H1 (cell line): ENCODE data around the gene MSMP. TPM values are rescaled to one million over a fixed set of nuclear protein-coding genes. Genes with fewer than 3 reads are reported as not detected.

ENCODE experiments used
- CTCF ChIA-PET: fragments of 300-600 bp; sonication (Branson Sonifier 250); formaldehyde crosslinking; loops from one replicate; lab custom pipeline; 2021; ENCODE audit not compliant: partially characterized antibody; lab: Charles Lee
- POLR2A ChIA-PET: fragments of 300-600 bp; sonication (Branson Sonifier 250); formaldehyde crosslinking; loops from one replicate; lab custom pipeline; 2021; ENCODE audit warnings: inconsistent platforms; ENCODE audit not compliant: partially characterized antibody; lab: Charles Lee
- DNase-seq, 2 experiments: peaks; one replicate each; pipeline versions ENCODE4 v3.0.0 to v3.0.0-alpha.2; 2010 to 2022; ENCODE audit warnings: low spot score in 2 of 2, low read depth in 1 of 2, mixed read lengths in 1 of 2
- FAIRE-seq: peaks from 2 replicates; lab custom pipeline; 2011; peaks lifted over from hg19 to GRCh38; lab: Jason Lieb, UNC
- H2AFZ ChIP-seq: 2 replicates; pipeline ENCODE4 v1.8.1; 2012; ENCODE audit warnings: low read length, inconsistent platforms
- H2AK5ac ChIP-seq: 2 replicates; pipeline ENCODE4 v1.6.1; 2013; ENCODE audit warnings: low read depth, low read length
- H2BK120ac ChIP-seq: replicated peaks from 2 replicates; pipeline ENCODE3; 2013; ENCODE audit warnings: low read depth, low read length, inconsistent platforms
- H2BK12ac ChIP-seq: 2 replicates; pipeline ENCODE4 v1.6.1; 2013; ENCODE audit warnings: low read depth, low read length
- H2BK15ac ChIP-seq: 2 replicates; pipeline ENCODE4 v1.6.1; 2013; ENCODE audit warnings: low read length
- H2BK20ac ChIP-seq: 2 replicates; pipeline ENCODE4 v1.6.1; 2013; ENCODE audit warnings: low read length
- H2BK5ac ChIP-seq: 2 replicates; pipeline ENCODE4 v1.6.1; 2013; ENCODE audit warnings: low read depth, low read length
- H3K14ac ChIP-seq: 2 replicates; pipeline ENCODE4 v1.6.1; 2013; ENCODE audit warnings: inconsistent platforms; ENCODE audit not compliant: insufficient read length
- H3K18ac ChIP-seq: 2 replicates; pipeline ENCODE4 v1.6.1; 2013; ENCODE audit warnings: low read length; ENCODE audit errors: extremely low read depth
- H3K23ac ChIP-seq: 2 replicates; pipeline ENCODE4 v1.6.1; 2013; ENCODE audit warnings: inconsistent platforms; ENCODE audit not compliant: insufficient read length
- H3K23me2 ChIP-seq: 2 replicates; pipeline ENCODE4 v1.6.1; 2013; ENCODE audit warnings: low read depth, low read length
- H3K27ac ChIP-seq: 2 replicates; pipeline ENCODE4 v1.6.1; 2011; ENCODE audit warnings: low read depth, low read length, inconsistent platforms
- H3K27me3 ChIP-seq, 4 experiments: replicated peaks in 1 of 4; 1 replicate in 1 of 4; 2 replicates in 3 of 4; pipeline versions ENCODE4 v1.6.1 to v1.8.1; 2011 to 2013; ENCODE audit warnings: low read length in 3 of 4, mild to moderate bottlenecking in 3 of 4, inconsistent platforms in 2 of 4, mixed read lengths in 2 of 4, moderate library complexity in 1 of 4; ENCODE audit not compliant: control insufficient read depth in 3 of 4, insufficient read depth in 3 of 4; ENCODE audit errors: extremely low read depth in 1 of 4
- H3K36me3 ChIP-seq, 4 experiments: 2 replicates each; pipeline versions ENCODE4 v1.6.1 to v1.8.1; 2011 to 2013; ENCODE audit warnings: mild to moderate bottlenecking in 4 of 4, low read length in 3 of 4, moderate library complexity in 2 of 4, control low read depth in 1 of 4, inconsistent platforms in 1 of 4; ENCODE audit not compliant: insufficient read depth in 4 of 4, control insufficient read depth in 2 of 4
- H3K4ac ChIP-seq: replicated peaks from 2 replicates; pipeline ENCODE3; 2013; ENCODE audit warnings: low read length, low read depth, mixed read lengths, inconsistent platforms; ENCODE audit not compliant: insufficient read length
- H3K4me1 ChIP-seq, 4 experiments: replicated peaks in 1 of 4; 1 replicate in 1 of 4; 2 replicates in 3 of 4; pipeline versions ENCODE4 v1.6.1 to v1.8.1; 2011 to 2013; ENCODE audit warnings: low read length in 3 of 4, inconsistent platforms in 2 of 4, mixed read lengths in 1 of 4; ENCODE audit not compliant: insufficient read depth in 4 of 4, control insufficient read depth in 3 of 4
- H3K4me2 ChIP-seq, 2 experiments: 2 replicates each; pipeline versions ENCODE4 v1.6.1 to v1.8.1; 2011 to 2013; ENCODE audit warnings: low read depth in 2 of 2, low read length in 2 of 2, control low read depth in 1 of 2, inconsistent platforms in 1 of 2, mild to moderate bottlenecking in 1 of 2; ENCODE audit not compliant: insufficient read depth in 1 of 2
- H3K4me3 ChIP-seq, 4 experiments: fragments of 200-600, 300-600 bp in 1 of 4; sonication (generic), shearing (Covaris generic), sonication (Bioruptor Twin) in 1 of 4; 2 replicates each; pipeline versions ENCODE4 v1.5.1 to v1.8.1; 2011 to 2016; ENCODE audit warnings: low read length in 4 of 4, low read depth in 3 of 4, control low read depth in 2 of 4, inconsistent platforms in 2 of 4, mild to moderate bottlenecking in 2 of 4, mixed read lengths in 1 of 4, moderate library complexity in 1 of 4; ENCODE audit not compliant: insufficient read depth in 2 of 4; ENCODE audit errors: extremely low read depth in 1 of 4
- H3K56ac ChIP-seq: replicated peaks from 2 replicates; pipeline ENCODE3; 2013; ENCODE audit warnings: low read depth, mild to moderate bottlenecking, mixed read lengths, low read length, inconsistent platforms; ENCODE audit not compliant: insufficient read length
- H3K79me1 ChIP-seq: 2 replicates; pipeline ENCODE4 v1.6.1; 2013; ENCODE audit warnings: low read depth, low read length, control low read depth
- H3K79me2 ChIP-seq, 2 experiments: 2 replicates each; pipeline versions ENCODE4 v1.6.1 to v1.8.1; 2012 to 2013; ENCODE audit warnings: low read length in 2 of 2, mild to moderate bottlenecking in 2 of 2, inconsistent platforms in 1 of 2; ENCODE audit not compliant: insufficient read depth in 2 of 2, control insufficient read depth in 1 of 2
- H3K9ac ChIP-seq, 4 experiments: replicated peaks in 1 of 4; 1 replicate in 1 of 4; 2 replicates in 3 of 4; pipeline versions ENCODE4 v1.6.1 to v1.8.1; 2011 to 2013; ENCODE audit warnings: low read depth in 3 of 4, low read length in 3 of 4, control low read depth in 2 of 4, mild to moderate bottlenecking in 2 of 4, moderate library complexity in 2 of 4, inconsistent platforms in 1 of 4; ENCODE audit errors: extremely low read depth in 1 of 4
- H3K9me3 ChIP-seq, 2 experiments: 2 replicates each; pipeline versions ENCODE4 v1.6.1 to v1.8.1; 2012 to 2013; ENCODE audit warnings: mild to moderate bottlenecking in 2 of 2, moderate library complexity in 2 of 2, control low read depth in 1 of 2, inconsistent platforms in 1 of 2, low read depth in 1 of 2, low read length in 1 of 2, mixed read lengths in 1 of 2; ENCODE audit not compliant: insufficient read depth in 2 of 2
- H4K20me1 ChIP-seq, 2 experiments: replicated peaks in 1 of 2; 2 replicates each; pipeline versions ENCODE3 to v1.8.1; 2011 to 2013; ENCODE audit warnings: inconsistent platforms in 2 of 2, low read length in 2 of 2, mild to moderate bottlenecking in 1 of 2; ENCODE audit not compliant: insufficient read depth in 2 of 2, control insufficient read depth in 1 of 2
- H4K5ac ChIP-seq: 2 replicates; pipeline ENCODE4 v1.6.1; 2013; ENCODE audit warnings: low read length, low read depth, mixed read lengths, inconsistent platforms; ENCODE audit not compliant: insufficient read length
- H4K8ac ChIP-seq: 2 replicates; pipeline ENCODE4 v1.8.0; 2013; ENCODE audit warnings: mild to moderate bottlenecking, moderate library complexity, low read length, inconsistent platforms; ENCODE audit not compliant: insufficient read depth; ENCODE audit errors: extremely low read depth
- H4K91ac ChIP-seq: replicated peaks from 2 replicates; pipeline ENCODE3; 2013; ENCODE audit warnings: low read length, mixed read lengths, inconsistent platforms; ENCODE audit not compliant: insufficient read length
- BCL11A ChIP-seq, 2 experiments: IDR thresholded peaks; one replicate each; pipeline ENCODE4 v1.6.1; 2011; ENCODE audit warnings: low read depth in 2 of 2, low read length in 2 of 2, mild to moderate bottlenecking in 2 of 2
- BRCA1 ChIP-seq: IDR thresholded peaks from 2 replicates; pipeline ENCODE4 v1.6.1; 2012; ENCODE audit warnings: low read depth, low read length, improper control_type of control experiment
- CTCF ChIP-seq, 3 experiments: IDR thresholded peaks; 1 replicate in 2 of 3; 2 replicates in 1 of 3; pipeline versions ENCODE4 v1.5.1 to v1.6.1; 2011; ENCODE audit warnings: low read length in 3 of 3, mild to moderate bottlenecking in 3 of 3, inconsistent platforms in 2 of 3, low read depth in 1 of 3, moderate library complexity in 1 of 3; ENCODE audit not compliant: insufficient read depth in 1 of 3; ENCODE audit errors: control extremely low read depth in 1 of 3
- HDAC2 ChIP-seq, 2 experiments: fragments of 300-600 bp in 1 of 2; sonication (generic) in 1 of 2; IDR thresholded peaks; 2 replicates each; pipeline ENCODE4 v1.6.1; 2011 to 2012; ENCODE audit warnings: low read depth in 2 of 2, low read length in 2 of 2, mild to moderate bottlenecking in 2 of 2, moderate library complexity in 2 of 2, borderline replicate concordance in 1 of 2, inconsistent platforms in 1 of 2
- JUND ChIP-seq: IDR thresholded peaks from 2 replicates; pipeline ENCODE4 v1.6.1; 2011; ENCODE audit warnings: mild to moderate bottlenecking, improper control_type of control experiment, low read length
- RXRA ChIP-seq: IDR thresholded peaks from 2 replicates; pipeline ENCODE4 v1.6.1; 2011; ENCODE audit warnings: low read depth, mild to moderate bottlenecking, low read length, moderate library complexity; ENCODE audit not compliant: insufficient read depth
- SIRT6 ChIP-seq: IDR thresholded peaks from one replicate; pipeline ENCODE4 v1.7.1; 2012; ENCODE audit warnings: low read length, inconsistent platforms
- SP1 ChIP-seq: IDR thresholded peaks from 2 replicates; pipeline ENCODE4 v1.6.1; 2011; ENCODE audit warnings: low read depth, low read length
- ZNF274 ChIP-seq: IDR thresholded peaks from 2 replicates; pipeline ENCODE4 v1.7.0; 2012; ENCODE audit warnings: low read length, borderline replicate concordance; ENCODE audit errors: extremely low read depth
- WGBS, 2 experiments: shearing (Covaris generic) in 1 of 2; methylation state at CpG; one replicate each; pipeline versions ENCODE4 v1.1.6 to v1.1.7; 2013 to 2015; ENCODE audit warnings: low lambda C conversion rate in 2 of 2, mixed read lengths in 2 of 2, inconsistent platforms in 1 of 2, low coverage in 1 of 2, missing lambda C conversion rate in 1 of 2; ENCODE audit not compliant: insufficient replicate concordance in 2 of 2, insufficient coverage in 1 of 2, insufficient read length in 1 of 2; ENCODE audit errors: extremely low coverage in 1 of 2, missing lambda C conversion rate in 1 of 2; 5-methylcytosine and 5-hydroxymethylcytosine counted together
- polyA plus RNA-seq, 7 experiments: library from polyadenylated mRNA; depleted of rRNA in 3 of 7; stranded (reverse) in 5 of 7; unstranded in 2 of 7; fragments of >200 nt in 5 of 7; fragments of 200-250 nt in 2 of 7; gene quantifications; 1 replicate in 5 of 7; 2 replicates in 1 of 7; 4 replicates in 1 of 7; pipeline versions ENCODE4 v1.2.1 to v1.2.3, GENCODE V29; 2011 to 2013; ENCODE audit warnings: missing spikeins in 2 of 7, mixed read lengths in 2 of 7
- total RNA-seq: library from RNA; stranded (reverse); fragmentation: NEBNext Ultra II Directional; extraction: Animal tissue kit (Norgen Biotek cat#: 25700); gene quantifications from 2 replicates; pipeline ENCODE4 v1.2.1, GENCODE V29; 2021

The MSMP gene
- total and polyA plus RNA-seq, 2 of the 8 experiments (the other 6 are each of a cell fraction or from before 2014, with no cell fraction given) = 0.53 TPM; not detected in 1

- H3K23ac ChIP-seq = no peak within 1 kb of the TSS
- peak within 1 kb of the TSS; percentile 82 for H4K8ac ChIP-seq
- peak within 1 kb of the TSS; percentile 28; the same call in 1 of the 2 replicates for H3K18ac ChIP-seq
- no peak within 1 kb of the TSS for H4K91ac ChIP-seq
- peaks cover 15% of the 10 kb centered on the region; the same call in 1 of the 2 replicates for H3K23me2 ChIP-seq
- peak within 1 kb of the TSS; percentile 79 to 96 (median 90) for H3K4me3 ChIP-seq
- H2BK15ac ChIP-seq = no peak within 1 kb of the TSS; the same call in 1 of the 2 replicates
- H2BK20ac ChIP-seq = no peak within 1 kb of the TSS
- H3K4ac ChIP-seq = peak within 1 kb of the TSS; percentile 12
- H3K79me2 ChIP-seq = peaks cover 2 to 47% of the 10 kb centered on the region in 2 experiments
- peak within 1 kb of the TSS; percentile 23 for H4K5ac ChIP-seq
- H2BK120ac ChIP-seq = no peak within 1 kb of the TSS
- H3K9me3 ChIP-seq = no peaks in the 10 kb centered on the region
- H3K4me2 ChIP-seq = peak within 1 kb of the TSS; percentile 92 to 94
- peak within 1 kb of the TSS; percentile 59 to 85 (median 68) for H3K9ac ChIP-seq
- peak; percentile 90 to 94 for DNase-seq
- 0% methylated on average over 31 of the region's 49 CpGs; no CpG with 5 or more reads in 1 of the 2 experiments for WGBS, 2 experiments
- no peak within 1 kb of the TSS for H3K14ac ChIP-seq
- CTCF ChIA-PET = interaction anchor here (0.8 to 16.0 kb wide), 21 partner anchors 9 to 291 kb away, joined by 3 to 198 read pairs (median 4); partner anchors contain the start of genes ARHGEF39, CCDC107, GBA2 and MSMP
- peak within 1 kb of the TSS; percentile 67; the same call in 1 of the 2 replicates for H2BK5ac ChIP-seq
- peaks cover 13% of the 10 kb centered on the region for H3K79me1 ChIP-seq
- no peak within 1 kb of the TSS for H2AK5ac ChIP-seq
- peaks cover 2 to 9% of the 10 kb centered on the region in 2 experiments for H4K20me1 ChIP-seq
- H3K4me1 ChIP-seq = peaks cover 21 to 42% (median 26%) of the 10 kb centered on the region in 4 experiments
- FAIRE-seq = no peak
- no peak within 1 kb of the TSS for H2BK12ac ChIP-seq
- peak within 1 kb of the TSS; percentile 60 for H2AFZ ChIP-seq
- peaks cover 4 to 23% (median 14%) of the 10 kb centered on the region in 4 experiments for H3K36me3 ChIP-seq
- peak within 1 kb of the TSS; percentile 55 for H3K27ac ChIP-seq
- no peaks in the 10 kb centered on the region for H3K27me3 ChIP-seq
- POLR2A ChIA-PET = interaction anchor here (0.5 to 11.1 kb wide), 28 partner anchors 9 to 1077 kb away, joined by 3 to 158 read pairs (median 4); partner anchors contain the start of genes ARHGEF39, CCDC107, GBA2 and HINT2
- peak within 1 kb of the TSS; percentile 71 for H3K56ac ChIP-seq
- TF ChIP-seq ZNF274 (no peak), HDAC2 (IDR thresholded peaks at IDR 0.05; ENCODE audit: borderline replicate concordance in 1 of 2, low read depth in 2 of 2, low read length in 2 of 2) (0 out of 4 replicates have a peak, but pooled peaks of 1 of the 2 experiments have one; percentile 16), JUND (0 out of 2 replicates have a peak, but pooled peaks have one; percentile 21), BRCA1 (no peak), BCL11A (IDR thresholded peaks at IDR 0.05; ENCODE audit: low read depth in 2 of 2, low read length in 2 of 2) (no peak), RXRA (no peak), SIRT6 (no peak), SP1 (peak; percentile 68; the same call in 1 of the 2 replicates), CTCF (IDR thresholded peaks at IDR 0.05; ENCODE audit: control extremely low read depth in 1 of 3, insufficient read depth in 1 of 3, low read depth in 1 of 3, low read length in 3 of 3) (0 out of 4 replicates have a peak, but pooled peaks of 1 of the 3 experiments have one; percentile 11)
Observed at GRCh38 chr9:35732185-35732799, 21.8 kb downstream of the MSMP start, which contains the start of the genes CREB3 and TLN1. TSS of gene CREB3 (plus strand) at chr9:35732666. CDS start at chr9:35732773, 107 bp downstream. TSS of gene TLN1 (minus strand) at chr9:35732195. CDS start at chr9:35725694, 6,501 bp downstream.
